NCI-H187 treated with DMSO at 0.1 percent for 48 hours (cell line): ENCODE measurements around the gene ERC1.
"Not testable (repeated sequence)": the region's sequence is repeated elsewhere in the genome, so short reads cannot be mapped to it uniquely, and the experiment has no call there.

Source experiments
- DNase-seq: peaks from one replicate; lab custom pipeline; 2025; lab: John Stamatoyannopoulos, UW

The ERC1 gene

DNA sequence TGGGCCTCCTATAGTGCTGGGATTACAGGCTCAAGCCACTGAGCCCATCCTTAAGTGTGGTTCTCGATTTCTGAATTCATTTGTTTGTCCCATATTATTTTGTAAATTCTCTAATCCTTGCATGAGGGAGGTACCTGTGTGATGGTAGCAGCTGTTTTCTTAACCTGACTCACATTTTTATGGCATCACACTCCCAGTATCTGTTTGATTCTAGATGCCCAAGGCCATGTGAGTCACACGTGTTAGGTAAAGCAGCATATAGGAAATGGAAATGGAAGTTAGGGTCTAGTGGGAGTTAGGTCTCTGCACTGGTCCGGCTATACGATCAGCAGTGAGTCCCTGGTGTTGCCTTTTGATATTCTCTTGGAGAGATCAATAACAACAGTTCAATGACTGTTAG lies 198.1 kb downstream of the ERC1 start:
- no peak for DNase-seq

GRCh38 chr12:1195513-1195912 lies 204.5 kb downstream of the ERC1 start:
- no peak for DNase-seq

DNA sequence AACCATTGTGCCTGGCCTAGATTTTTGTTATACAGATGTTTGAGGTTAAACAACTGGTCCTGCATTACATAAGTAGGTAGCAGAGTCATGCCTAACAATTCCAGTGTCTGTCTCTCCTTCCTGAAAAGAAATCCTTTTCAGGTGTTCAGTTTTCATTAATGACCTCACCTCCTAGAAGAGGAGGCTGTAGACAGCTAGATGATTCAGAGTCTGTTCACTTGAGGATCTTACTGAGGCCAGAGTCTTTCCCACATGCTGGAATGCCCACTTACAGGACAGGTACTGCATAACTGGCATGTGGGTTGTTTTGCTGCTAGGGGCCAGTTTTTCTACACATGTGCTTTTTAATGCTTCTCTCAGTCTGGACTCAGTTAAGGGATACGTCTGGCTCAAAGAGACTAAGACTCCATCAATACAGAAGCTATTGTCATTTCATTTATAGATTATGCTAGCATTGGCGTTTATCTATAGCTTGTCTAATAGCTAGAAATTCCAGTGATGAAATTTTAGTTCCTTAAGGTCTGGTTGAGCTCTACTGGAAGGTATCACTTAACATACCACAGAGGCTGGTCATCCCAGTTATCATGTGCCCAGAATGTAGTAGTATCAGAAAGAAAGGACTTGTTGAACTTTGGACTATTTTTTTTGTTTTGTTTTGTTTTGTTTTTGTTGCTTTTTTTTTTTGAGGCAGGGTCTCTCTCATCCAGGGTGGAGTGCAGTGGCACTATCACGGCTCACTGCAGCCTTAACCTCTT lies 206.4 kb downstream of the ERC1 start:
- no peak for DNase-seq

DNA sequence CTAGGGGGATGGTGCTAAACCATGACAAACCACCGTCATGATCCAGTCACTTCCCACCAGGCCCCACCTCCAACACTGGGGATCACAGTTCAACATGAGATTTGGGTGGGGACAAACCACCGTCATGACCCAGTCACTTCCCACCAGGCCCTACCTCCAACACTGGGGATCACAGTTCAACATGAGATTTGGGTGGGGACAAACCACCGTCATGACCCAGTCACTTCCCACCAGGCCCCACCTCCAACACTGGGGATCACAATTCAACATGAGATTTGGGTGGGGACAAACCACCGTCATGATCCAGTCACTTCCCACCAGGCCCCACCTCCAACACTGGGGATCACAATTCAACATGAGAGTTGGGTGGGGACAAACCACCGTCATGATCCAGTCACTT lies 207.8 kb downstream of the ERC1 start:
- not testable (repeated sequence) for DNase-seq

DNA sequence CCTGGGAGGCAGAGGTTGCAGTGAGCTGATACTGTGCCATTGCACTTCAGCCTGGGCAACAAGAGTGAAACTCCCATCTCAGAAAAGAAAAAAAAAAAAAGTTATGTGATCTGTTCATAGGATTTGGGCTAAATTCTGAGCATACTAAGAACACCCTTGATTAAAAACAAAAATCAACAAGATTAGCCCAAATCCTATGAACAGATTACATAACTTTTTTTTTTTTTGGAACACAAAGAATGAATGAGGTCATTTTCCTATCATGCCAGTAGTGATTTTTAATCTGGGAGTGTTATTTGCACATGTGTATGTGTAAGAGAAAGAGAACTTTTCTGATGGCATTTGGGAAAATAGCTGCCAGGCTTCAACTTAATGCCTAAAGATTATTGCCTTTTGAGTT lies 208.7 kb downstream of the ERC1 start:
- DNase-seq, result no peak

DNA sequence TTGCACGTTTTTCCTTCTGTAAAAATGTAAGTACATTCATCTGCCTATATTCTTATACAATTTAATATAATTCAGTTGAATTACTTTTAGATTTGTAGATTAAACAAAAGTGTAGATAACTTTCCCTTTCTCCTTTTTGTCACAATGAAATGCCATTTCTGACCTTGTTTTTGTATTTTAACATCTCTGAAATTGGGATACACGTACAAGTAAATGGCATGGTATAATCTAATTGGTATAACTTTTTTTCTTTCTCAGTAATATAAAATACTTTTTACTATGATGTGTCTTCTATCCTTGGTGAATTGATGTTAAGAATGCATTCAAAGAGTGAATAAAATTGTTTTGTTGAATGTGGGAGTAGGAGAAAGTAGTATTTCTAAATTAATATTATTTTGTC lies 210.0 kb downstream of the ERC1 start:
- no peak for DNase-seq

DNA sequence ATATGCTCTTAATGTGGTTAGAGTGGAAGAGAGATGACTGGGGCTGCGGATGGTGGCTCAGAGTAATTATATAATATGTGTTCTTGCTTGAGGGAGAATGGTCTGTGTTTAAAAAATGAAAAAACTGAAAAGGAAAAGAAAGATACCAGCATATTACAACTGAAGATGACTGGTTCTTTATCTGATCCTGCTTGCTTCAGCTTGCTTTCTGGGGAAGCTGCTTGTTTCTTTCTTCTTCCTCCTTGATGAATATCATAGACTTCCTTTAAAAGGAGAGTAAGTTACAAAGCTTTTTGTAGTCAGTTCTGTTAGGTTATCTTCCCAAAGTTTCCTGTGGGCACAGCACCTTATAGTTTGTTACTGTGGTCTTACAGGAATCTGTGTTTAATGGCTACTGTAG lies 210.9 kb downstream of the ERC1 start:
- no peak for DNase-seq

- DNase-seq, result no peak
These were observed 212.7 kb downstream of the ERC1 start for GRCh38 chr12:1203735-1204019.

DNA sequence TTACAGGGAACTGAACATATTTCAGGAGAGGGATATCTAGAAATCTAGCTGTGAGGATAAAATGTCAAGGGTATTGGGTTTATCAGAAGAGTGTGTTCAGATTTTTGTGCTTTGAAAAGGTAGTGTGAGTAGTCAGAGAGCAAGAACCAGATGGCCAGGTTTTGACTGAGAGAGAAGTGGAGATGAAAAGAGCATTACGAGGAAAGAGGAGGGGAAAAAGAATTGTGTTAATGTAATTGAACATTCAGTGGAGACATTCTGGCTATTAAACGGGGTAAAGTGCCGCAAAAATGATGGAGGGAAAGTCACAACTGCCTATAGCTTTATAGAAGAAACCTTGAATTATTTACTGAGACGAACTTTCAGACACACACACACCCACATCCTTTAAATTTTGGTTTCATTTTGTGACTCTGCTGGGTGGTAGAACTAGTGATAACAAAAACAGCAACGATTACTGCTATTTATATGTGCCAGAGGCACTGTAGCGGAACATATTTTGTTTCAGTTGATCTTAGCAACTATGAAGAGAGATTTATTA lies 213.6 kb downstream of the ERC1 start:
- no peak for DNase-seq

GRCh38 chr12:1205512-1206060 lies 214.6 kb downstream of the ERC1 start:
- DNase-seq, result no peak

DNA sequence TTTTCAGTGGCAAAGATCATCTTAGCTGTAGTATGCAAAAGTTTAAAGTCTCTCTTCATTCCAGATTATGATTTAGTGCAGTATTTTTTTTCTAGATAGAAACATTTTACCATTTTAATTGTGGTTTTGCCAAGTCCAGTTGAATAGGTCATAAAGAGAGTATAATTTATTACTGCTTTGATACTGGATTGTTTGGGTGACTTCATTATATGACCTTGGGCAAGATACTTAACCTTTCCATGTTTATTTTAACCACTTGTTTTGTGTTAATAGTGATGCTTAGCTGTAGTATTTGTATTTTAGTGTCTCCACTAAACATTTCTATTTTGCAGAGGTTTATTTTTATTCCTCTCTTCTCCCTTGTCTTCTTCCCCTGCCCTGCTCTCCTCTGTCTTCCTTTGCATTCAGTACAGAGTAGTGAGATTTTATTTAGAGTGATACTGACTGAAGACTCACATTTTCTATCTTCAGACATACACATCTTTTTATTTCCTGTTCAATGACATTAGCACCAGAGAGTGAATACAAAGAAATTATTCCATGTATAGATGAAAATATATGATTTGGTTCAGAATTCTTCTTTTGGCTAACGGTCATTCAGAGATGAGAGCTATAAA lies 215.2 kb downstream of the ERC1 start:
- no peak for DNase-seq

- no peak for DNase-seq
These were observed 216.3 kb downstream of the ERC1 start for GRCh38 chr12:1207276-1207675.

DNA sequence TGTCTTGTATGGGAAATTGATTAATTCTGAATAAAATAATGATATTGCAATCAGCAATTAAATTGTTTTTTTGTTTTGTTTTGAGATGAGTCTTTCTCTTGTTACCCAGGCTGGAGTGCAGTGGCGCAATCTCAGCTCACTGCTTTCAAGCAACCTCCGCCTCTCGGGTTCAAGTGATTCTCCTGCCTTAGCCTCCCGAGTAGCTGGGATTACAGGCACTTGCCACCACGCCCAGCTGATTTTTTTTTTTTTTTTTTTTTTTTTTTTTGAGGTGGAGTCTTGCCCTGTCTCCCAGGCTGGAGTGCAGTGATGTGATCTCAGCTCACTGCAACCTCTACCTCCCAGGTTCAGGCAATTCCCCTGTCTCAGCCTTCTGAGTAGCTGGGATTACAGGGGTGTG lies 217.7 kb downstream of the ERC1 start:
- not testable (repeated sequence) for DNase-seq

GRCh38 chr12:1212526-1212925 lies 221.5 kb downstream of the ERC1 start:
- no peak for DNase-seq

GRCh38 chr12:1213205-1213604 lies 222.2 kb downstream of the ERC1 start:
- no peak for DNase-seq

DNA sequence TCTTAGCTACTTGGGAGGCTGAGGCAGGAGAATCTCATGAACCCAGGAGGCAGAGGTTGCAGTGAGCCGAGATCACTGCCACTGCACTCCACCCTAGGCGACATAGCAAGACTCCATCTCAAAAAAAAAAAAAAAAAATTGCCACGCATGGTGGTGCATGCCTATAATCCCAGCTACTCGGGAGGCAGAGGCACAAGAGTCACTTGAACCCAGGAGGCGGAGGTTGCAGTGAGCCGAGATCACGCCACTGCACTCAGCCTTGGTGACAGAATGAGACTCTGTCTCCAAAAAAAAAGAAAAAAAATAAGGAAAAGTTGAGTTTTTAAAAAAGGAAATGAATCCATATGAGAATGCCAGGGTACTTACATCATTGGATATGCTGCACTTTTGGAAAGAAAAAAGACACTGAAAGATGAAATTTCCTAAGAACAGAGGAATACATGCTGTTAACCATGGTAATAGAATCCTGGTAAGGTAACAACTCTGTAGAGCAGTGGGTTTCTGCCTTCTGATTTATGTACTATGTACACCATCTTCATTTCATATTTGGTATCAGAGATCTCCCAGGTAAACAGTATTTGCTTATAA lies 222.7 kb downstream of the ERC1 start:
- DNase-seq, result no peak

GRCh38 chr12:1216560-1216959 lies 225.5 kb downstream of the ERC1 start:
- no peak for DNase-seq

DNA sequence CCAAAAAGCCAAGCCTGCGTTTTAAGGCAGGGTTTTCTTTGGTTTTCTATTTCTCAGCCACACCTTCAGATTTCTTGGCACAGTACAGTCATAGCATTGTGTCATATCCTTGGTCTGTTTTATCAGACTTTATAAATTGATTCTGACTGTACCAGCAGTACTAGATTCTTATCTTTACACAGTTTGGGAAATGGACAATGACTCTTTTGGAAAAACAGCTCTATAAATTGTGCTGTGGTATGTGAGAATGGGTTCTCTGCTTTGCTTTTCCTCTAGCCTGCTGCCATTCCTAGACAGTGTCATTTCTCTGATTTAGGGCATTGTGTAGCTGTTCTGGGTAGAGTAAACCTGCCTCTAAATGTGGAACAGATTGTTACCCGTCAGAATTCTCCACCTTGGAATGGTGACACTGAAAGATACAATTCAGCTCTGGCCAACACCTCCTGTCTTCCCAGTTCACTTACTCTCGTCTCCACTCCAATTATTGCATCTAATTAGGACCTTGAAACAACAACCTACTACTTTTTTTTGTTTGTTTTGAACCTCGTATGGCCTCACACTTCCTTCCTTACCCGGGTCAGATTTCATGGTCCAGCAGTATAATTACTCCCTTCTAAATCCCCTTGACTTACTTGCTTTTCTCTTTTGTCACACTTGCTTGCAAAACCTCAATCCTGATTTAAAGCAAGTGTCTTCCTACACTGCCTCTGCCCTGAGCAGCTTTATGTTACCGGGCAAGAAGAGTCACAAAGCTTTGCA lies 226.3 kb downstream of the ERC1 start:
- DNase-seq, result no peak

DNA sequence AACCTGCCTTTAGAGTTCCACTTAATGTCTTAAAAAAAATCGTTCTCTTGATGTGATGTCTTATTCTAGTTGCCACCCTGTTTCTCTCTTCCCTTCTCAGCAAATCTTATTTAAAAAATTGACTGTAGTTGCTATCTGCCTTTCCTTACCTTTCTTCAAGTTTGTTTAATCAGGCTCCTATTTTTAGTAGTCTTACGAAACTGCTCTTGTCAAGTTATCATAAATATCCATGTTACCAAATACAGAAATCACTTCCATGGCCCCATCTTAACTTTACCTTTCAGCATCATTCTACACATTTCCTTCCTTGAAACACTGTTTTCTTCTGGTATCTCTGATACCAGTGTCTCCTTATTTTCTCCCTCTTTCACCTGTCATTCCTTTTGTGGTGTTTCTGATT lies 227.3 kb downstream of the ERC1 start:
- DNase-seq, result no peak

GRCh38 chr12:1220127-1221092 lies 229.4 kb downstream of the ERC1 start:
- no peak for DNase-seq
